HG03571 (cell line): ENCODE measurements around the gene TRMT13.
A peak's percentile ranks its signal among the peaks of the same experiment; 100 is the strongest.

Source experiments
- ATAC-seq: cut with Tn5 transposase; IDR thresholded peaks from one replicate; pipeline ENCODE4 v1.9.1; 2021; ENCODE audit not compliant: unreplicated experiment

TRMT13 gene

GRCh38 chr1:100132566-100133477 lies at the start of gene TRMT13, which contains the start of gene SASS6:
Gene TRMT13, plus strand, starts transcription at chr1:100133163. Its CDS starts 6 bp downstream, at chr1:100133169.
Gene SASS6, minus strand, starts transcription at chr1:100132930. Its CDS starts 116 bp downstream, at chr1:100132814.
- peak; percentile 87 for ATAC-seq

- no peak for ATAC-seq
Observed at GRCh38 chr1:100087396-100087795, 45.6 kb upstream of the TRMT13 start.

- no peak for ATAC-seq
Observed at GRCh38 chr1:100089082-100089481, 43.9 kb upstream of the TRMT13 start.

- ATAC-seq: no peak
Observed at GRCh38 chr1:100090471-100090870, 42.5 kb upstream of the TRMT13 start.

GRCh38 chr1:100100202-100100601 lies 32.8 kb upstream of the TRMT13 start:
- ATAC-seq: no peak

- ATAC-seq: no peak
Observed at GRCh38 chr1:100101564-100101963, 31.4 kb upstream of the TRMT13 start.

- no peak for ATAC-seq
Observed at GRCh38 chr1:100107696-100108095, 25.3 kb upstream of the TRMT13 start.

- ATAC-seq: no peak
Observed at GRCh38 chr1:100109554-100110066, 23.4 kb upstream of the TRMT13 start.

GRCh38 chr1:100115524-100115923 lies 17.4 kb upstream of the TRMT13 start:
- no peak for ATAC-seq

GRCh38 chr1:100122177-100122576 lies 10.8 kb upstream of the TRMT13 start:
- ATAC-seq: no peak

- no peak for ATAC-seq
Observed at GRCh38 chr1:100127226-100127625, 5.7 kb upstream of the TRMT13 start.

GRCh38 chr1:100130552-100131077 lies 2.3 kb upstream of the TRMT13 start:
- ATAC-seq: no peak

- ATAC-seq: no peak
Observed at GRCh38 chr1:100131623-100132022, 1.3 kb upstream of the TRMT13 start.

- ATAC-seq: no peak
Observed at GRCh38 chr1:100134872-100135271, 1.9 kb downstream of the TRMT13 start.

- no peak for ATAC-seq
Observed at GRCh38 chr1:100137602-100138001, 4.6 kb downstream of the TRMT13 start.

- no peak for ATAC-seq
Observed at GRCh38 chr1:100141192-100141591, 8.2 kb downstream of the TRMT13 start.

- ATAC-seq: no peak
Observed at GRCh38 chr1:100142343-100142742, 9.4 kb downstream of the TRMT13 start.

- ATAC-seq: no peak
Observed at GRCh38 chr1:100145116-100145515, 12.2 kb downstream of the TRMT13 start.

- ATAC-seq: no peak
Observed at GRCh38 chr1:100146958-100147357, 14.0 kb downstream of the TRMT13 start.

- ATAC-seq: no peak
Observed at GRCh38 chr1:100147875-100148274, 14.9 kb downstream of the TRMT13 start.

- no peak for ATAC-seq
Observed at GRCh38 chr1:100151679-100152078, 18.7 kb downstream of the TRMT13 start.

GRCh38 chr1:100152271-100152670 lies 19.3 kb downstream of the TRMT13 start:
- ATAC-seq: peak; percentile 59
